ENCODE data around the gene RECK.

RECK gene

GRCh38 chr9:36008774-36009300 is 27.9 kb upstream of the RECK start:
- DNase-seq = peak; percentile 71 to 86 (median 85)
- 16% methylated on average over 9 of the region's 11 CpGs for WGBS (ENCODE audit: insufficient coverage)
- ChIA-PET POLR2A (no interaction called here), CTCF (interaction anchor here (0.8 to 8.6 kb wide), 21 partner anchors 9 to 180 kb away, joined by 3 to 85 read pairs (median 5); partner anchors contain the start of gene OR2S2)
- Histone ChIP-seq H3K27me3 (replicated peaks in 2 of 5; ENCODE audit: control insufficient read depth in 4 of 5, insufficient read depth in 5 of 5, low read length in 4 of 5) (peaks cover 0 to 10% (median 0%) of the 10 kb centered on the region in 5 experiments), H3K27ac (ENCODE audit: insufficient read depth in 1 of 2, low read depth in 1 of 2, low read length in 2 of 2, poor library complexity in 1 of 2, severe bottlenecking in 2 of 2) (no peak overlapping the region), H3K4me1 (ENCODE audit: control extremely low read depth in 1 of 4, control insufficient read depth in 4 of 4, insufficient read depth in 4 of 4, low read length in 3 of 4) (peaks cover 0 to 3% (median 0%) of the 10 kb centered on the region in 4 experiments), H3K4me3 (ENCODE audit: control insufficient read depth in 1 of 7, extremely low read depth in 1 of 7, insufficient read depth in 4 of 7, low read depth in 2 of 7, low read length in 6 of 7) (no peak overlapping the region), H3K36me3 (ENCODE audit: control insufficient read depth in 4 of 4, insufficient read depth in 4 of 4, low read length in 3 of 4) (no peaks in the 10 kb centered on the region), H3K9me3 (ENCODE audit: control extremely low read depth in 1 of 5, control insufficient read depth in 4 of 5, insufficient read depth in 2 of 5, low read depth in 1 of 5, low read length in 4 of 5) (peaks cover 0 to 12% (median 6%) of the 10 kb centered on the region in 5 experiments)

- H3K4me1 ChIP-seq (ENCODE audit: control extremely low read depth in 1 of 4, control insufficient read depth in 4 of 4, insufficient read depth in 4 of 4, low read length in 3 of 4) = peaks cover 0 to 3% (median 0%) of the 10 kb centered on the region in 4 experiments
- peaks cover 0 to 3% (median 0%) of the 10 kb centered on the region in 5 experiments for H3K9me3 ChIP-seq (ENCODE audit: control extremely low read depth in 1 of 5, control insufficient read depth in 4 of 5, insufficient read depth in 2 of 5, low read depth in 1 of 5, low read length in 4 of 5)
- peaks cover 0 to 10% (median 0%) of the 10 kb centered on the region in 5 experiments for H3K27me3 ChIP-seq (replicated peaks in 2 of 5; ENCODE audit: control insufficient read depth in 4 of 5, insufficient read depth in 5 of 5, low read length in 4 of 5)
- ChIA-PET CTCF (interaction anchor here (0.6 to 8.6 kb wide), 5 partner anchors 11 to 57 kb away, joined by 3 to 85 read pairs (median 6); no protein-coding TSS in a partner anchor), POLR2A (no interaction called here)
- no peaks in the 10 kb centered on the region for H3K36me3 ChIP-seq (ENCODE audit: control insufficient read depth in 4 of 4, insufficient read depth in 4 of 4, low read length in 3 of 4)
- no peak for DNase-seq
- H3K27ac ChIP-seq (ENCODE audit: insufficient read depth in 1 of 2, low read depth in 1 of 2, low read length in 2 of 2, poor library complexity in 1 of 2, severe bottlenecking in 2 of 2) = no peak overlapping the region
- H3K4me3 ChIP-seq (ENCODE audit: control insufficient read depth in 1 of 7, extremely low read depth in 1 of 7, insufficient read depth in 4 of 7, low read depth in 2 of 7, low read length in 6 of 7) = no peak overlapping the region
- WGBS (ENCODE audit: insufficient coverage) = 67% methylated on average over 2 of the region's 3 CpGs
Measured at GRCh38 chr9:36011379-36011778, 25.3 kb upstream of the RECK start.

DNA sequence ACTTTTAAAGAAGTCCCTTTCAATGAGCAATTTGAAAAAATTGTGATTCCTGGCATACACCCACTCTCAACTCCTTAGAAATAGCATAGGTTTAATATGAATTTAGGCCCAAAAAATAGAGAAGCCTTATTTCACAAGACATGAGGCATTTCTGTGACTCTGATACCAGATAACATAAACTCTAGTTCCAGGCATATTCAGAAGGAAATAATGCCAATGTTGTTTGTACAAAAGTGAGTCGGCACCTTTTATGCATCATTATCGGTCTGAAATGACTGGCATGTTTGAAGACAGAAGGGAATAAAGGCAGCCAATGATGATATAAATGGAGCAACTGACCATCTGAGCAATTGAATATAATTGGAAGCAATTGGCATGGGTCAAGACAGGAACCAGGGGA is 19.4 kb upstream of the RECK start:
- Histone ChIP-seq H3K27ac (ENCODE audit: insufficient read depth in 1 of 2, low read depth in 1 of 2, low read length in 2 of 2, poor library complexity in 1 of 2, severe bottlenecking in 2 of 2) (no peak overlapping the region), H3K27me3 (replicated peaks in 2 of 5; ENCODE audit: control insufficient read depth in 4 of 5, insufficient read depth in 5 of 5, low read length in 4 of 5) (no peaks in the 10 kb centered on the region), H3K9me3 (ENCODE audit: control extremely low read depth in 1 of 5, control insufficient read depth in 4 of 5, insufficient read depth in 2 of 5, low read depth in 1 of 5, low read length in 4 of 5) (peaks cover 0 to 3% (median 0%) of the 10 kb centered on the region in 5 experiments), H3K4me1 (ENCODE audit: control extremely low read depth in 1 of 4, control insufficient read depth in 4 of 4, insufficient read depth in 4 of 4, low read length in 3 of 4) (no peaks in the 10 kb centered on the region), H3K36me3 (ENCODE audit: control insufficient read depth in 4 of 4, insufficient read depth in 4 of 4, low read length in 3 of 4) (no peaks in the 10 kb centered on the region), H3K4me3 (ENCODE audit: control insufficient read depth in 1 of 7, extremely low read depth in 1 of 7, insufficient read depth in 4 of 7, low read depth in 2 of 7, low read length in 6 of 7) (no peak overlapping the region)
- POLR2A ChIA-PET = no interaction called here
- DNase-seq = no peak
- 92% methylated on average over 2 of the region's 2 CpGs for WGBS (ENCODE audit: insufficient coverage)
- CTCF ChIA-PET = no interaction called here

GRCh38 chr9:36018129-36018528 is 18.6 kb upstream of the RECK start:
- H3K9me3 ChIP-seq (ENCODE audit: control extremely low read depth in 1 of 5, control insufficient read depth in 4 of 5, insufficient read depth in 2 of 5, low read depth in 1 of 5, low read length in 4 of 5) = peaks cover 0 to 3% (median 0%) of the 10 kb centered on the region in 5 experiments
- no peak overlapping the region for H3K27ac ChIP-seq (ENCODE audit: insufficient read depth in 1 of 2, low read depth in 1 of 2, low read length in 2 of 2, poor library complexity in 1 of 2, severe bottlenecking in 2 of 2)
- H3K4me3 ChIP-seq (ENCODE audit: control insufficient read depth in 1 of 7, extremely low read depth in 1 of 7, insufficient read depth in 4 of 7, low read depth in 2 of 7, low read length in 6 of 7) = no peak overlapping the region
- no peak for DNase-seq
- H3K27me3 ChIP-seq (replicated peaks in 2 of 5; ENCODE audit: control insufficient read depth in 4 of 5, insufficient read depth in 5 of 5, low read length in 4 of 5) = no peaks in the 10 kb centered on the region
- POLR2A ChIA-PET = no interaction called here
- no peaks in the 10 kb centered on the region for H3K36me3 ChIP-seq (ENCODE audit: control insufficient read depth in 4 of 4, insufficient read depth in 4 of 4, low read length in 3 of 4)
- 100% methylated on average over 2 of the region's 3 CpGs for WGBS (ENCODE audit: insufficient coverage)
- no peaks in the 10 kb centered on the region for H3K4me1 ChIP-seq (ENCODE audit: control extremely low read depth in 1 of 4, control insufficient read depth in 4 of 4, insufficient read depth in 4 of 4, low read length in 3 of 4)
- CTCF ChIA-PET = interaction anchor here (2.1 to 8.8 kb wide), 2 partner anchors 11 to 63 kb away, joined by 8 to 85 read pairs; no protein-coding TSS in a partner anchor

- Histone ChIP-seq H3K27me3 (replicated peaks in 2 of 5; ENCODE audit: control insufficient read depth in 4 of 5, insufficient read depth in 5 of 5, low read length in 4 of 5) (no peaks in the 10 kb centered on the region), H3K4me1 (ENCODE audit: control extremely low read depth in 1 of 4, control insufficient read depth in 4 of 4, insufficient read depth in 4 of 4, low read length in 3 of 4) (no peaks in the 10 kb centered on the region), H3K27ac (ENCODE audit: insufficient read depth in 1 of 2, low read depth in 1 of 2, low read length in 2 of 2, poor library complexity in 1 of 2, severe bottlenecking in 2 of 2) (no peak overlapping the region), H3K36me3 (ENCODE audit: control insufficient read depth in 4 of 4, insufficient read depth in 4 of 4, low read length in 3 of 4) (no peaks in the 10 kb centered on the region), H3K9me3 (ENCODE audit: control extremely low read depth in 1 of 5, control insufficient read depth in 4 of 5, insufficient read depth in 2 of 5, low read depth in 1 of 5, low read length in 4 of 5) (peaks cover 0 to 3% (median 0%) of the 10 kb centered on the region in 5 experiments), H3K4me3 (ENCODE audit: control insufficient read depth in 1 of 7, extremely low read depth in 1 of 7, insufficient read depth in 4 of 7, low read depth in 2 of 7, low read length in 6 of 7) (no peak overlapping the region)
- ChIA-PET POLR2A (no interaction called here), CTCF (interaction anchor here (2.1 to 8.8 kb wide), 2 partner anchors 12 to 64 kb away, joined by 8 to 85 read pairs; no protein-coding TSS in a partner anchor)
- 100% methylated on average over 2 of the region's 6 CpGs for WGBS (ENCODE audit: insufficient coverage)
- DNase-seq = no peak
Measured at GRCh38 chr9:36018891-36019720, 17.6 kb upstream of the RECK start.

GRCh38 chr9:36021968-36022367 is 14.7 kb upstream of the RECK start:
- no peak for DNase-seq
- Histone ChIP-seq H3K36me3 (ENCODE audit: control insufficient read depth in 4 of 4, insufficient read depth in 4 of 4, low read length in 3 of 4) (no peaks in the 10 kb centered on the region), H3K4me1 (ENCODE audit: control extremely low read depth in 1 of 4, control insufficient read depth in 4 of 4, insufficient read depth in 4 of 4, low read length in 3 of 4) (no peaks in the 10 kb centered on the region), H3K9me3 (ENCODE audit: control extremely low read depth in 1 of 5, control insufficient read depth in 4 of 5, insufficient read depth in 2 of 5, low read depth in 1 of 5, low read length in 4 of 5) (no peaks in the 10 kb centered on the region), H3K4me3 (ENCODE audit: control insufficient read depth in 1 of 7, extremely low read depth in 1 of 7, insufficient read depth in 4 of 7, low read depth in 2 of 7, low read length in 6 of 7) (no peak overlapping the region), H3K27ac (ENCODE audit: insufficient read depth in 1 of 2, low read depth in 1 of 2, low read length in 2 of 2, poor library complexity in 1 of 2, severe bottlenecking in 2 of 2) (no peak overlapping the region), H3K27me3 (replicated peaks in 2 of 5; ENCODE audit: control insufficient read depth in 4 of 5, insufficient read depth in 5 of 5, low read length in 4 of 5) (no peaks in the 10 kb centered on the region)
- ChIA-PET POLR2A (no interaction called here), CTCF (interaction anchor here (0.8 to 8.8 kb wide), 14 partner anchors 14 to 130 kb away, joined by 3 to 85 read pairs (median 6); partner anchors contain the start of genes OR2S2 and RECK)
- no CpG with 5 or more reads among the region's 1 CpG for WGBS (ENCODE audit: insufficient coverage)
